GM19240 (cell line): Measurements from ENCODE around the gene POLR3E.
A peak's percentile ranks its signal among the peaks of the same experiment; 100 is the strongest.

Experiments used
- DNase-seq: peaks from one replicate; pipeline ENCODE4 v3.0.0; 2011; ENCODE audit warnings: low spot score; ENCODE audit not compliant: insufficient read length

The POLR3E gene

DNA sequence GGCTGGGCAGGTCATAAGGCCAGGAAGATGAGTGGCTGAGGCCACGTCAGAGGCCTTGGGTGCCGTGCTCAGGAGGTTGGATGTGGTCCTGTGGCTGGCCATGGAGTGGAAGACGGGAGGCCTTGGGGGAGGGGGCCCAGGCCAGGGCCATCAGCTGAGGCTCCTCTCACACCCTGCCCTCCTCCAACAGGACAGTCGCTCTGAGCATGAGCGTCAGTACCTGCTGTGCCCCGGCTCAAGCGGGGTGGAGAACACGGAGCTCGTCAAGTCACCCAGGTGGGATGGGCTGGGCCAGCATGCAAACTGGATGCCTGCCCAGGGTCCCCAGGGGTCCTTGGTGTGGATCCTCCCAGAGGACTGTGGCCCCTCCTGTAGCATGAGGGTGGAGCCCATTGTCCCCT lies 19.2 kb downstream of the POLR3E start:
- DNase-seq: no peak

DNA sequence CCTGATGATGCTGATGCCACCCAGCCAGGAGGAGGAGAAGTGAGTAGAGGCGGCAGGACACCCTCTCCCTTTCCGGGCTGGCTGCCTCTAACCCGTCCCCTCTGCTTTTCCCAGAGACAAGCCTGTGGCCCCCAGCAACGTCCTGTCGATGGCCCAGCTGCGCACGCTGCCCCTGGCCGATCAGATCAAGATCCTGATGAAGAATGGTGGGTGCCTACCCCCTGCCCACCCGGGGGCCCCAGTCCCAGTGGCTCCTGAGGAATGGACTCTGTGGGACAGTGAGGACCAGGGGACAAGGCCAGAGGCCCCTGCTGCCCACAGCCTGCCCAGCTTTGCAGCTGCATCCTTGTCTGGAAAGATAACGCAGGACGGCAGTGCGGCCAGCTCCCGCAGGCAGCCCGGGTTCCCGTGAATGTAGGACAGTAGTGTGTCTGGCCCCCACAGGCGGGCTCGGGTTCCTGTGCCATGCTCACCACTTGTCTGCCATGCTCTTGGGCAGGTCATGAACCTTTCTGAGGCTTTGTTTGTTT lies 19.9 kb downstream of the POLR3E start:
- DNase-seq: no peak

DNA sequence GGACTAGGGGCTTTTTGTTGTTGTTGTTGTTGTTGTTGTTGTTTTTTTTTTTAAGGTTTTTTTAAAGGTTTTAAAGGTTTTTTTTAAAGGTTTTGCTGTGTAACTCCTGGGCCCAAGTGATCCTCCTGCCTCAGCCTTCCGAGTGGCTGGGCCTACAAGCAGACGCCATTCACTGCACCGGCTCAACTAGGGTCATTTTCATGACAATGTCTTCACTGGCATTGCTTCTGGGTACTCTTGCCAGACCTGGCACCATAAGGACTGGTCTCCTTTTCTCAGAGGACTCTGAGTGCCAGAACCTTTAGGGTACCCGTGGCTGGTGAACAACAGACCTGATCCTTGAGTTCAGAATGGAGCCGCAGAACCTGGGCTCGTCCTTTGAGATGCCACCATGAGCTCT lies 20.4 kb downstream of the POLR3E start:
- DNase-seq: no peak

DNA sequence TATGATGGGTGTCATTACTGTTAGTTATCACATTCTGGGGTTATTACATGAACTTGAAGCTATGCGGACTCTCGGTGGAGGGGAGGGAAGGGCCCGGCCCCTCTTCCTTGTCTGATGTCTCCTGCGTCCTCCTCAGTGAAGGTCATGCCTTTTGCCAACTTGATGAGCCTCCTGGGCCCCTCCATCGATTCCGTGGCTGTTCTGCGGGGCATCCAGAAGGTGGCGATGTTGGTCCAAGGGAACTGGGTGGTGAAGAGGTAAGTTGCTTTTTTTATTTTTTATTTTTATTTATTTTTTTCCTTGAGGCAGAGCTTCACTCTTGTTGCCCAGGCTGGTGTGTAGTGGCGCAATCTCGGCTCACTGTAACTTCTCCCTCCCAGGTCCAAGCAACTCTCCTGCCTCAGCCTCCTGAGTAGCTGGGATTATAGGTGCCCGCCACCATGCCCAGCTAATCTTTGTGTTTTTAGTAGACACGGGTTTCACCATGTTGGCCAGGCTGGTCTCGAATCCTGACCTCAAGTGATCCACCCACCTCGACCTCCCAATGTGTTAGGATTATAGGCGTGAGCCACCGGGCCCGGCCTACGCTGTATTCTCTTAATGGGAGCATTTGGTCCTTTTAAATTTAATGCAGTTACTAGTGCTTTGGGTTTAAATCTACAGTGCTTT lies 21.6 kb downstream of the POLR3E start:
- peak; percentile 36 for DNase-seq

DNA sequence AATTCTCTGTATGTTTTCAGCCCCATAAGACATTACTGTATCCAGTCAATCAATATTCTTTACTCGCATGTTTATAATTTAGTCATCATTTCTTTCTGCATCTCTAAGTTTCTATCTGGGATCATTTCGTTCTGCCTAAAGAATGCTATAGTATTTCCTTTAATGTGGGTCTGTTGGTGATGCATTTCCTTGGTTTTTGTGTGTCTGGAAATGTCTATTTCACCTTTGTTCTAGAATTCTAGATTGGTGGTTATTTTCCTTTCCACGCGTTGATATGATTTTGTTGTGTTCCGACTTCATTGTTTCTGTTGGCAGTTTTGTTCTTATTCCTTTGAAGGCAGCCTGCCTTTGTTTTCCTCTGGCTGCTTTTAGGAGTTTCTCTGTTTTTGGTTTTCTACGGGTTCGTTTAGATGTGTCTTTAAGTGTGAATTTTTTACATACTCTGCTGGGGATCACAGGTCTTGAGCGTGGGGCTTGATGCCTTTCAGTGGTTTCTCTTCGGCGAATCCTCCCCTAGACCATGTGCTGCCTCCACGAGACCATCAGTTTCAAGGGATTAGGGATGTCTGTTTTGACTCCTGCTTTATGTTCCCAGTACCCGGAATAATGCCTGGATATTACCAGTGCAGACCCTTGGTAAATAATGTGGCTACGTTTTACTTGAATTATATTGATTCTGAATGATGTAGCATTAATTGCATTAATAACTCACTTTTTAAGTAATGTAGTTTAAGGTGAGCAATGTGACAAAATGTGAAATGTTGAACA lies 23.5 kb downstream of the POLR3E start:
- DNase-seq: no peak

DNA sequence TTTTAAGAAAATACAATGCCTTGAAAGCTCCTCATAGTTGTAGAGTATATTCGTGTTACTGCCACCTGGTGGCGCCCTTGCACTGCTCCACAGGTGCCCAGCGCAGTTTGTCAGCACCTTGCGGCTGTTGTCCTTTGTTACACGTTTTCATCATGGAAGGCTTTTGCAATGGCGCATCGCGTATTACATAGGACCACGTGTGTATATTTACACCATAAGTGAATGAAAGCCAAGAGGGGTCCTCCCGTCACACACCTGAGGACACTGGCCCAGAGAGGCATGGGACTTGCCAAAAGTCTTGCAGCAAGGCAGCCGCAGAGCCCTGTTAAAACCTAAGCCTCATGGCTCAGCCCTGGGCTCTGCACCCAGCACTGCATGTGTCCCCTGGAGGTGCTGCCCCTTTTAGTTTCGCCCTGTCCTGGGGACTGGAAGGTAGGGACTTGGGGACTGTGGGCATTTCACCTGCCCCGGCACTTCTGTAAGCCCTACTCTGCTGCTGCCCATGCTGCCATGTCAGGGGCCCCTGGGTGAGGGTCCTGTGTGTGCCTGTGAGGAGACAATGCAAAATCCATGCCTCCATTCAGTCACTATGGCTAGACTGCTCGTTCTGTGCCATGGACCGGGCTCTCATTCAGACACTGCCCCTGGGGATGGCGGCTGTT lies 24.3 kb downstream of the POLR3E start:
- peak; percentile 69 for DNase-seq

DNA sequence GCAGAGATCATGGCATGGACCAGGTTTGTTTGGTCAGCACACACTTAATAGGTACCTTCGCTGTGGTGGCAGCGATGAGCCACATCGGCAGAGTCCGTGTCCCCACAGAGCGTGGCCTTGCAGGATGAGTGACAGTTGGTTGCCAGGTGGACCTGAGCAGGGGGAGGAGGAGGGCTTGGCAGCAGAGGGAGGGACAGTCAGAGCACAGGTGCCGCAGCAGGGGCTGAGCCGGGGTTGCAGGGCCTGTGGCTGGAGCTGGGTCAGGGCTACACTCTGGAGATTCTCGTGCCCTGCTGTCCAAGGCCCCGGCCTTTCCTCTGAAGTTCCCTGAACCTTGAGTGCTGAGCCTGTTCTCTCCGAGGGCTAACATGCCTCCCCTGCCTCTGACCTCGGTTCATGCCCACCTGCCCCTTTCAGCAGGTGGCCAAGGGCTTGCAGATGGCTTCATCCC lies 24.8 kb downstream of the POLR3E start:
- DNase-seq: no peak

DNA sequence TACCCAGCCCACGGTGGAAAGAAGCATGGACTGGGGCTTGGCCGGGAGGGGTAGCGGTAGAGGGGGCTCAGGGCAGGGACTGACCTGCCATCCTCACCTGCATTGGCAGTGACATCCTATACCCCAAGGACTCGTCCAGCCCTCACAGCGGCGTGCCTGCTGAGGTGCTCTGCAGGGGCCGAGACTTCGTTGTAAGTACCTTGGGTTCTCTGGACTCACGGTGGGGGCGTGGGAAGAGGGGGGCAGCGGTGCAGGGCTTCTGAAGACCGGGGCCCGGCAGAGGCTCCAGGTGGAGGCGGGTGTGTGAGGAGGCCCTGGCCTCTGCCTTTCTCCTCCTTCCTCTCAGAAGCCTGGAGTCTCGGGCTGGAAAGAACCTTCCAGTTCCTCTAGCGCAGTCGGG lies 25.5 kb downstream of the POLR3E start:
- no peak for DNase-seq

DNA sequence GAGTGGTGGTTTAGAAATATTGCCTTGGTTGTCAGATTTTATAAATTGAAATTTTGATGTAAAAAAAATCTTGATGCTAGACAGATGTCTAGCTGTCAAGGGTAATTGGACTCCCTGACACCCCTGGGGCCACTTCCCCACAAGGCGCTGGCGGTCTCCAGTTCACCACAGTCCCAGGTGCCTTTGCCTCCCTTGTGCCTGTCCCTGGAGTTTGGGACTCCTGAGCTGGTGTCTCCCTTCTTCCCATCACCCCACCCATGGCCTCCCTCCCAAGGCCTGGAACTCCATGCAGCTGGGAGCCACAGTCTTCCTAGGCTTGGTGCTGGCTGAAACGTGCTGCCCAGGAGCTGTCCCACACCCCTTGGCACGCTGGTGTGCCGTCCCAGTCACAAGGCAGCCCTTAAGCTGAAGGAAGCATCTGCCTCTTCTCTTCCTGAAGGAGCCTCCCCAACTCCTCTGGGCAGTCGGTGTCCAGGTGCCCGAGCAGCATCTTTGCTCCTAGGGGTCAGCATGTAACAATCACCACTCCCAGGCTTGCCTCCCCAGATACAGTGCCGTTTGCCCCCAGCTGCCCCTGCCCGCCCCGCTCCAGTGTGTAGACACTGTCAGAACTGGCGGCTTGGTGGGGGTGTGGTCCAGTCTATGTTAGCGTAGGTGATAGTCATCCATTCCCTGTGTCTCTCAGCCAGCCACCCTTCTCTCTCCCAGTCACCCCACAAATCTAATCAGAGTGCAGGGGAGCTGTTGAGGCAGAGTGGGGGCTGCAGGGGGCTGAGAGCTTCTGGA lies 26.2 kb downstream of the POLR3E start:
- DNase-seq: no peak

DNA sequence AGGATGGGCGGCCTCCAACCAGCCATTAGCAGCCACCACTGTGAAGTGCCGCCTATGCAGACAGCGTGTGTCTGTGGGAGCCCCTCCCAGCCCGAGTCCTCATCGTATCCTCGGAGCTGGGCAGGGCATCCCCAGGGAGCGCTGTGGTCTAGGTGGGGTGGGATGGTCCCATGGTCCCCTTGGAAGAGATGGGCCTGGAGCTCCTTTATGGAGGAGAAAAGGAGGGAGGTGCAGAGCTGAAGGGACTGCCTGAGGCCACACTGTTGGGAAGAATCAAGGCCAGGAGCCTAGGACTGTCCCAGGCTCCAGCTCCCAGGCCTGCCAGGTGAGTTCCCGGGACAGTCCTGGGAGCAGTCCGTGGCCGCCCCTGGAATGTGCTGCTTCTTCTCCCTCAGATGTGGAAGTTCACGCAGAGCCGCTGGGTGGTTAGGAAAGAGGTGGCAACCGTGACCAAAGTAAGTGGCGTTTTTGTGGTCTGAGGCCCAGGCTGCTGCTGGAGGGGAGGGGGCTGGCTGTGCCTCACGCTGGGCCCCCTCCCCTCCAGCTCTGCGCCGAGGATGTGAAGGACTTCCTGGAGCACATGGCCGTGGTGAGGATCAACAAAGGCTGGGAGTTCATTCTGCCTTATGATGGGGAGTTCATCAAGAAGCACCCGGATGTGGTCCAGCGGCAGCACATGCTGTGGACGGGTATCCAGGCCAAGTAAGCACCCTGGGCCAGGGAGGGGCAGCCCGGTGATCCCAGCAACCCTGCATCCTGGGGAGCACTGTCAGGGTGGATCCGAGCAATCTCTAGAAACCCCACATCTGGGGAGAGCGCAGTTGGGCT lies 27.0 kb downstream of the POLR3E start:
- DNase-seq: no peak

DNA sequence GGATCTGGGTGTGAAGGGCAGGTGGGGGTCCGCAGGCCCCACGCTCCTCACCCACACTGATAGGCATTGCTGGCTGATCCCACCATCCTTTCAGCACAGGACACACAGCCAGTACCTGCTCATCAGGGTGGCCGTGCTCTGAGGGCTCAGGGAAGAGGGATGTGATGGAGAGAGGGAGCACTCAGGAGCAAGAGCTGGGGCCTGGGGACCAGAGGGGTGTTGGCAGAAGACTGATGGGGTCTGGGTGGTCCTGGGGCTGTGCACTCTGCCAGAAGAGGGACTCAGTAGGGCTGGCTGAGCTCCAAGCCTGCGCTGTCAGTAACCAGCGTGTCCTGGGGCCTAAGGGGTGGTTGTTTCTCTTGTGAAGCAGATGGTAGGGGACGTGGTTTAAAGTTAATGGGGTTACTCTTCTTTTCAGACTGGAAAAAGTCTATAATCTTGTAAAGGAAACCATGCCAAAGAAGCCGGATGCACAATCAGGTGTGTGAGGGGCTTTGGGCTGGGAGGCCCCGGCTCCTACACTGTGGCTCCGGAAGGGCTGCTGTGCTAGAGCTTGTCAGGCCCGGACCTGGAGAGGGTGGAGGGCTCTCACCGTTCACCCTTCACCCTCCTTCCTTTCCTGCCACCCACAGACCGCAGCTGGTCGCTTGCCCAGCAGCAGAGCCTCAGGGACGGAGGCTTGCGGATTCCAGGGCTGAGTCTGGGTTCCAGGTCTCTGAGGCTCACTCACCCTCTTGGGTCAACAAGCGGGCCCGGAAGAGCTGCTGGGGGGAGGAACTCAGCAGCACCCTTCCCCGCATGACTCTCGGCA lies 27.8 kb downstream of the POLR3E start:
- DNase-seq: no peak

DNA sequence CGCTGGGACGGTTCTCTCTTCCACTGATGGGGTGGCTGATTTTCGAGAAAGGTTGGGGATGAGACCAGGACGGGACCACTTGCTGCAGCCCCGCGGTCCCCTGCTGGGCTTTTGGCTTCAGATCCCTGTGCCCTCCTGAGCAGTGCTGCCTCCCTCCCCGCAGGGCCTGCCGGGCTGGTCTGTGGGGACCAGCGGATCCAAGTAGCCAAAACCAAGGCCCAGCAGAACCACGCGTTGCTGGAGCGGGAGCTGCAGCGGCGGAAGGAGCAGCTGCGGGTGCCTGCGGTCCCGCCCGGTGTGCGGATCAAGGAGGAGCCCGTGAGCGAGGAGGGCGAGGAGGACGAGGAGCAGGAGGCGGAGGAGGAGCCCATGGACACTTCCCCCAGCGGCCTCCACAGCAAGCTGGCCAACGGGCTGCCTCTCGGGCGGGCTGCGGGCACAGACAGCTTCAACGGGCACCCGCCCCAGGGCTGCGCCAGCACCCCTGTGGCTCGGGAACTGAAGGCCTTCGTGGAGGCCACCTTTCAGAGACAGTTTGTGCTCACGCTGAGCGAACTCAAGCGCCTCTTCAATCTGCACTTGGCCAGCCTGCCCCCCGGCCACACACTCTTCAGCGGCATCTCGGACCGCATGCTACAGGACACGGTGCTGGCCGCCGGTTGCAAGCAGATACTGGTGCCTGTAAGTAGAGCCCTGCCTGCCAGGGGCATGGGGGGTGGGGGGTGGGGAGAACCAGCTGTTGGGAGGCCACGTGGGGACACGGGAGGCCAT lies 28.6 kb downstream of the POLR3E start:
- DNase-seq: no peak

DNA sequence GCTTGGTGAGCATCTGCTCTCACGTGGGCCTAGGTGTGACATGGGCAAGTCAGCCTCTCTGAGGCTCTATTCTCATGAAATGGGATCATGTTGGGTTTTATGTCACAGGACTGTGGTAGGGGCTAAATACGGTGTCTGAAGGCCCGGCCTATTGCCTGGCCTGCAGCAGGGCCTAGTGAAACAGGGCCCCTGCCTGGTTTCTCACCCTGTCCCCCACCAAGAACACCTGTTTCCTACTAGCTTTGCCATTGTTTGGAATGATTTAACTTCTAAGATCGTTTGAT lies 29.1 kb downstream of the POLR3E start:
- DNase-seq: no peak

DNA sequence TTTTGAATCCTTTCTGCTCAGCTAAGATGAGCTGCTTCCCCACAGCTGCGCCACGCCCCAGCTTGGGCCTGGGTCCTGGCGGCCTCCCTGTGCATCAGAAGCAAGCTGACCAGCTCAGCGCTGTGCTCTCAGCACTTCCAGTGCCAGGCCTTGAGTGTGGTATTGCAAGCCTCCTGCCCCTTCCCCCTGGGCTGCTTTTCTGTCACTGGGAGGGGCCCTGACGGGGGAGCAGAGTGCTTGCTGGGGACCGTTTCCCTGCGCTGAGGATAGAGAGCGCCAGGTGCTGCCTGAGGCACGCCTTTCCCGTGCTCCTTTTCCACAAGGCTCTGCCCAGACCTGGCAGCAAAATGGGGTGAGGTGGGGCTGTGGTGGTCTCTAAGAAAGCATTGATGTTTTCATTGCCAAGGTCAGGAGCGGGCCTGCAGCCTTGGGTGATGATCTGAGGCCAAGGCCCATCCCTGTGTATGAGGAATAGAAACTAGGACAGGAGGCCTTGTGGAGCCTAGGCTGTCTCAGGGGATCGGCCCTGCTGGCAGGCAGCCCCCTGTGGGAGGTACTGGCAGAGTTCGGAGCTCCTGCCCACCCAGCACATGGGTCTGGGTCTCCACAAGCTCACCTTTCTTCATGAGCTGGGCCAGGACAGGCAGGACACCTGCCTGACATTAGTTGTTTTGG lies 29.7 kb downstream of the POLR3E start:
- DNase-seq: no peak

DNA sequence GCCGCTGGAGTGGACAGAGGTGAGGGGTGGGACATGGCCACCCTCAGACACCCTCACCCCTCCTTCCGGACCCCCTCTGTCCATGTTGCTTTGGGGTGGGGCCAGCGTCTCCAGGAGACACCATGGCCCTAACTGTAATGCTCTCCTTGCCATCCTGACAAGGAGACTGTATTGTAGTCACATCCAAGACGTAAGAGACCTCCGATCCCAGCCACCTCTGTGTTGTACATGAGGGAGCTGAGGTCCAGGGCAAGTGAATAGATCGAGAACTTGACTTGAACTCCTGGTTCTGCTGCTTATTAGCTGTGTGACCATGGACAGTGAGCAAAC lies 30.2 kb downstream of the POLR3E start:
- DNase-seq: no peak

DNA sequence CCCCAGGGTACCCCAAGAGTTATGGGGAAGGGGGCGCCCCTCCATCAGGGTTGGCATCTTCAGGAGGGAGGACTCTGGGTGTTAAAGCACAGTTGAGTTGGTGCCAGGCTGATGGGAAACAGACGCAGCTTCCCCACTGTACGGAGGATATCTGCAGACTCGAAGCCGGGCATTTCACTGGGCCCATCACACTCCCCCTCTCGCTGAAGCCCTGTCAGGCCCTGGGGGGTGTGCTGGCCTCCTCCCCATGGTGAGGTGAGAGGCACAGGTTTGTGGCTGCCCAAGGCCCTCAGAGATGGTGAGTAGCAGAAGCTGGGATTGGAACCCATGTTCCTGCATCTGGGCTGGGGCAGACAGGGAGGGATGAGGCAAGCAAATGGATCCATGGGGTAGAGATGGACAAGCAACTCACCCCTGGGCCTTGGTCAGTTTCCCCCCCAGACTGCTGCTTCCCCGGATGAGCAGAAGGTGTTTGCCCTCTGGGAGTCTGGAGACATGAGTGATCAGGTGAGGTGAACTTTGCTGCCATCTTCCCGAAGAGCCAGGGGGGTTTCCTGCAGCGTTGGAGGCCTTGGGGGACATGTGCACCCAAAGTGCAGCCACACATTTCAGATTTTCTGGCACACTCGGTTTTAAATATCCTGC lies 31.0 kb downstream of the POLR3E start:
- DNase-seq: no peak

DNA sequence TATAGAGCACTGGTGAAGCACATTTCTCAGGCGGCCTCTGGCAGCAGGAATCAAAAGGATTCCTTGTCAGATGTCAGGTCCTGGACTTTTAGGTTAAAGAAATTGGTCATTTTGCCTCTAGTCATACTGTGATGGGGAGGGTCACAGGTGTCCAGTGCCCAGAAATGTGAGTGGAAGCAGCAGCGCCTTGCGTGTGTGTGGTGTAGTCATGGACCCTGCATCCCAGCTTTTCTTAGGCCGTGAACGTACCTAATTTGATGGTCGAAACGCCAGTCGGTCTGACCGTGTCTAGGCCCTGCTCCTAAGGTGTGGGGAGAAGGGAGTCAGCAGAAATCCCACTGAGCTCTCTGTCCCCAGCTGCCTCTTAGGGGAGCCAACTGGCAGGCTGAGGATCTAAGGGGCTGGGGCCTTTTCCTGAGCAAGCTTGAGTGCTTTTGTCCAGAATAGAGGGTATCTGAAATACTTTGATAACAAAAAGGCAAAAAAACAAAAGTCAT lies 32.0 kb downstream of the POLR3E start:
- DNase-seq: no peak

DNA sequence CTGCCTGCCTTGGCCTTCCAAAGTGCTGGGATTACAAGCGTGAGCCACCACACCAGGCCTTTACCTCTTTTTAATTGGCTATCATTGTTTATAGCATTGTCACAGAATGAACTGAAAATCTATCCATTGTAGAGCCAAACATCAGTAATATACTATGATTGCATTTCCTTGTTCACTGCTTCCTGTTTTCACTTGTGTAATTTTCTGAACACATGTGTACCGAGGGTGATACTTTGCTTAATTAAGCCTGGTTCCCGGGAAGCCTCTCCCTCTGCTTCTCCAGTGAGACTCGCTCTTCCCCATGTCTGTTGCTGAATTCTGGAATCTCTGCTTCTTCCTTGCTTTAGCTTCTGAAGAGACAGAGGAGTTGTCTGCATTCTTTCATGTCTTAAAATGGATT lies 33.1 kb downstream of the POLR3E start:
- no peak for DNase-seq
